Measurements from ENCODE around the gene MAB21L4.

- TF ChIP-seq CTCF (IDR thresholded peaks at IDR 0.05 in 4 of 5, conservative IDR thresholded peaks at IDR 0.05 in 1 of 5) (no peak), POLR2A (IDR thresholded peaks at IDR 0.05) (no peak)
These were observed 26.0 kb upstream of the MAB21L4 start for GRCh38 chr2:240921995-240922244.

Data from gastrocnemius medialis (tissue), 4 donors.